Measurements from ENCODE around the gene AGAP1. TPM values are rescaled to one million over a fixed set of nuclear protein-coding genes. Genes with fewer than 3 reads are reported as not detected.
"Not testable (repeated sequence)": the region's sequence is repeated elsewhere in the genome, so short reads cannot be mapped to it uniquely, and the experiment has no call there.

Gene AGAP1
- total RNA-seq, 1 donor from 2014 or later: 17.5 TPM

DNA sequence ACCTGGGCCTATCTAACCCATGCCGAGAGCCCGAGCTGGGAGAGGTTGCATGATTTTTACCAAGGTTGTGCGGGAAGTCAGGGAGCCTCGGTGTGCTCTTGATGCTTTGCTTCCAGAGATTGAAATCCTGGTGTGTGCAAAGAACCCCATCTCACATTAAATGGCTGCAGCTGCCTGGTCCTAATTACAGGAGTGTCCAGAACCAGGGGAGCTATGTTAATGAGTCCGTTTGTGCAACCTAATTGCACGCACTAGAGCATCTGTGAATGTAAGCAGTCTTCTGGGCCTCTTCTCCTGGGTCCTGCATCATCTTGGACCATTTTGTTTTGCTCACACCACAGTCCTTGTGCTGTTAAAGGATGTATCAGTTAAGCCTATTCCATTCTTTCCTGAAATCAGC lies 263.8 kb downstream of the AGAP1 start:
- TF ChIP-seq, protein P1, sequence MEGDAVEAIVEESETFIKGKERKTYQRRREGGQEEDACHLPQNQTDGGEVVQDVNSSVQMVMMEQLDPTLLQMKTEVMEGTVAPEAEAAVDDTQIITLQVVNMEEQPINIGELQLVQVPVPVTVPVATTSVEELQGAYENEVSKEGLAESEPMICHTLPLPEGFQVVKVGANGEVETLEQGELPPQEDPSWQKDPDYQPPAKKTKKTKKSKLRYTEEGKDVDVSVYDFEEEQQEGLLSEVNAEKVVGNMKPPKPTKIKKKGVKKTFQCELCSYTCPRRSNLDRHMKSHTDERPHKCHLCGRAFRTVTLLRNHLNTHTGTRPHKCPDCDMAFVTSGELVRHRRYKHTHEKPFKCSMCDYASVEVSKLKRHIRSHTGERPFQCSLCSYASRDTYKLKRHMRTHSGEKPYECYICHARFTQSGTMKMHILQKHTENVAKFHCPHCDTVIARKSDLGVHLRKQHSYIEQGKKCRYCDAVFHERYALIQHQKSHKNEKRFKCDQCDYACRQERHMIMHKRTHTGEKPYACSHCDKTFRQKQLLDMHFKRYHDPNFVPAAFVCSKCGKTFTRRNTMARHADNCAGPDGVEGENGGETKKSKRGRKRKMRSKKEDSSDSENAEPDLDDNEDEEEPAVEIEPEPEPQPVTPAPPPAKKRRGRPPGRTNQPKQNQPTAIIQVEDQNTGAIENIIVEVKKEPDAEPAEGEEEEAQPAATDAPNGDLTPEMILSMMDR (conservative IDR thresholded peaks at IDR 0.05; ENCODE audit: low read depth, low read length): no peak
- DNase-seq (ENCODE audit: low read depth): no peak
- H3K4me3 ChIP-seq (ENCODE audit: low read depth, low read length): no peak overlapping the region

DNA sequence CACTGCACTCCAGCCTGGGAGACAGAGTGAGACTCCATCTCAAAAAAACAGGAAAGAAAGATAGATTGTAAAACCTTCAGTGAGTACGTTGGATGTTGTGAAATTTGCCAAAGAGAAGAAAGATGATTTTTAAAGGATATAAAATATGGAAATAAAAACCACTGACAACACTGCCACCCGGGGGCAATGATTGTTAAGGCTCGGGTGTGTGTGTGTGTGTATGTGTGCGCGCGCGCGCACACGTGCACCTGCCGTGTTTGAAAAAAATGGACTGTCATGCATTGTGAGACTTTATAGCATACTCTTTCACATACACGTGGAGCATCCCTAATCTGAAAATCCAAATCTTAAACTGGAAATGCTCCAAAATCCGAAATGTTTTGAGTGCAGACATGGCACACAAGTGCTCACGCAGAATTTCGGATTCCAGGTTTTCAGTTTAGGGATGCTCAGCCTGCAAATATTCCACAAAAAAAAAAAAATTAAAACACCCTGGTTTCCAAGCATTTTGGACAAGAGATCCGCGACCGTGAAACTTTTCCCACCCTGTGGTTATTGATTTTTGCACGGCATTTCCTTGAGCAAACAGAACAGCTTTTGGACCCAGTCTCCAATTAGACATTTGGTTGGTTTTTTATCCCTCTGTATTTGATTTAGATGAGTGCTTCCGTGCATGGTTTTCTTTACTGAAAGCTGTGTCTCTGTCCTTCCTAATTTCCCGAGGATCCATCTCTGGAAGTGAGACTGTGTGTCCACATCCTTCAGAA lies 269.2 kb downstream of the AGAP1 start:
- no peak overlapping the region for H3K4me3 ChIP-seq (ENCODE audit: low read depth, low read length)
- TF ChIP-seq, protein P1 (conservative IDR thresholded peaks at IDR 0.05; ENCODE audit: low read depth, low read length): peak; percentile 16
- no peak for DNase-seq (ENCODE audit: low read depth)

DNA sequence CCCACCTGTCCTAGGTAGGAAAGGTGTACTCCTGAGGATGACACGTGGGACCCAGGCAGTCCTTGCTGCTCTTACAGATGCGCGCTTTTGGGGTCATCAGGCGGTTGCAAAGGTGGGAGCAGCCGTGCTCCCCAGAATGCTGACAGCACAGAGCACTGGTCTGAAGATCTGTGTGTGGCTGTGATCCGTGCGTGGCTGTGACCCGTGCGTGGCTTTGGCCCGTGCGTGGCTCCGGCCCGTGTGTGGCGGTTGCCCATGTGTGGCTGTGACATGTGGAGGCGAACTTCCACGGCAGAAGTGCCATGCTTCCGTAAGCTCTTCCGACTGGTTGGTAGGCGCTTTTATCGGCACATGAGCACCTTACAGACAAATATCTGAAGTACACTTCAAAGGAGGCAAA lies 270.0 kb downstream of the AGAP1 start:
- TF ChIP-seq, protein P1 (conservative IDR thresholded peaks at IDR 0.05; ENCODE audit: low read depth, low read length): no peak
- no peak for DNase-seq (ENCODE audit: low read depth)
- H3K4me3 ChIP-seq (ENCODE audit: low read depth, low read length): no peak overlapping the region

DNA sequence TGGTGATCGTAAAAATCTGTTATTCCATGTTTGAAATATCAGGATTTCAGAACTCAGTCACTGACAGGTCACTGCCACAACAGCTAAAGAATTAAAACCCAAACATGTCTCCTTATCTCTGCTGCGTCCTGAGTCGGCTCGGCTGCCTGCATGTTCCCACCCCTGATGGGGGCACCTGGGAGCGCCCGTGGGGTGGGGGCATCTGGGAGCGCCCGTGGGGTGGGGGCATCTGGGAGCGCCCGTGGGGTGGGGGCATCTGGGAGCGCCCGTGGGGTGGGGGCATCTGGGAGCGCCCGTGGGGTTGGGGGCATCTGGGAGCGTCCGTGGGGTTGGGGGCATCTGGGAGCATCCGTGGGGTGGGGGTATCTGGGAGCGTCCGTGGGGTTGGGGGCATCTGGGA lies 270.6 kb downstream of the AGAP1 start:
- not testable (repeated sequence) for DNase-seq (ENCODE audit: low read depth); H3K4me3 ChIP-seq (ENCODE audit: low read depth, low read length)

DNA sequence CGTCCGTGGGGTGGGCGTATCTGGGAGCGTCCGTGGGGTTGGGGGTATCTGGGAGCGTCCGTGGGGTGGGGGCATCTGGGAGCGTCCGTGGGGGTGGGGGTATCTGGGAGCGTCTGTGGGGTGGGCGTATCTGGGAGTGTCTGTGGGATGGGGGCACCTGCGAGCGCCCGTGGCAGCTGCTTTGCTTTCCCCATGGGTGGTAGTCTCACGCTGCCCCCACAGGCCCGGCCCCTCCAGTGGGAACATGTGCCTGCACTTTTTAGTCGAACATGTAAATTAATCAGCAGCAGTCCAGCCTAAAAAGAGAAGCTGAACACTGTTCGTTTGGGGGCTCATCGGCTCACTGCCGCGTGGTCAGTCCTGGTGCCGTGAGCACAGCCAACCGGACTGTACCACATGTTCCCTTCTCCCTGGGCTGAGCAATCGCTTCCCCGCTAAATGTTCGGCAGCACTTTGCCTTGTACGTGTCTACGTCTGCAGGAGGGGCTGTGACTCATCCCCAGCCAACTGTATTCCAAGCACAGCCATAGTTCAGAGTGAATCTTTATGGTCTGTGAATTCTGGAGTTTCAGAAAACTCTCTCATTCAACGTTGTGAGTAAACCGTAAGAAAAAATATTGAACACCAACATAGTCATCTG lies 271.5 kb downstream of the AGAP1 start:
- no peak for DNase-seq (ENCODE audit: low read depth)
- TF ChIP-seq, protein P1 (conservative IDR thresholded peaks at IDR 0.05; ENCODE audit: low read depth, low read length): no peak
- H3K4me3 ChIP-seq (ENCODE audit: low read depth, low read length): no peak overlapping the region

DNA sequence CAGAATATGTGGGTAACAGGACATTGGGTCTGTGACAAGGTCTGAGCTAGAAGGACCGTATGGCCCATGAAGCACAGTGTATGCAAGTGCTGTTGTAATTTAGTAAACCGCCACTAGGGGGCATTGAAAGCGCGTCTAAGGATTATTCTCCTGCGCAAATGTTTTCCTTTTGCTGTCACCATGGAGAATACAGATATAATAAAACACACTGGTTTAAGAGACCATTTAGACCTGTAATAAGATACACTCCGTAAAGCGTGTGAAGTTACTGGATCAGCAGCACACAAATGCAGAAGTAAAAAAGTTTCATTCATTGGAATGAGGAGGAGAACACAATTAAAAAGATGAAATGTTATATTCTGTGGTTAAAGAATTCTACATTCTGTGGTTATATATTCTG lies 272.4 kb downstream of the AGAP1 start:
- H3K4me3 ChIP-seq (ENCODE audit: low read depth, low read length): no peak overlapping the region
- DNase-seq (ENCODE audit: low read depth): peak; percentile 40
- TF ChIP-seq, protein P1 (conservative IDR thresholded peaks at IDR 0.05; ENCODE audit: low read depth, low read length): peak; percentile 89

DNA sequence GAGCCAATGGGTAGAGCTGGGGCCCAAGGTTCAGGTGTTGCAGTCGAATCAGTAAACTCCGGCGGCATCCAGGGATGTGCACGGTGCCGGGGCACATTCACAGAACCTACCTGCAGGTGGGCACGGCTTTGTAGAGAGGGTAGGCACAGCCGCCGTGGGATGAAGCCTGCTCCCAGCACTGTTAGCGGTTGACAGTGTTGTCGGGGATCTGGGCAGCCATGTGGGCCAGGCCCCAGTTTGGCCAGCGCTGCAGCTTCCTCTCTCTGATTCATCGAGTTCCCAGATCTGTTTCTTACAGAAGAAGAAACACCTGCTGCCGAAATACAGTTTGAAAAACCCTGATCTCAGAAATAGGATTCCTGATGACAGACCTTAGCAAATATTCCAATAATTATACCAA lies 274.8 kb downstream of the AGAP1 start:
- DNase-seq (ENCODE audit: low read depth): no peak
- no peak overlapping the region for H3K4me3 ChIP-seq (ENCODE audit: low read depth, low read length)
- TF ChIP-seq, protein P1 (conservative IDR thresholded peaks at IDR 0.05; ENCODE audit: low read depth, low read length): no peak

Measured in epithelial cell of proximal tubule (primary cell).